ENCODE data around the gene C1QTNF12.

Gene C1QTNF12

DNA sequence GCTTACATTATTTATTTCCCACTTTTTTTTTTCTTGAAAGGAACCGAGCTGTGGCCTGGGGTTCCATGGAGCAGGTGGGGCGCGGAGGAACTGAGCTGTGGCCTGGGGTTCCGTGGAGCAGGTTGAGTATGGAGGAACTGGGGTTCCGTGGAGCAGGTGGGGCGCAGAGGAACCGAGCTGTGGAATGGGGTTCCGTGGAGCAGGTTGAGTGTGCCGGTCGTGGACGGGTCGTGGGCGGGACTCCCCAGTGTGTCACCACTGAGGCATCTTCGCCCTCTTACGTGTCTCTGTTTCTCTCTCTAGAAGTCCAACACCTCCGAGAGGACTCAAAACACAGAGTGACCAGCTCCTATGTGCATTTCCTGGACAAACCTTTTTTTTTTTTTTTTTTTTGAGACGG lies 32.5 kb upstream of the C1QTNF12 start:
- TF ChIP-seq, protein P1, sequence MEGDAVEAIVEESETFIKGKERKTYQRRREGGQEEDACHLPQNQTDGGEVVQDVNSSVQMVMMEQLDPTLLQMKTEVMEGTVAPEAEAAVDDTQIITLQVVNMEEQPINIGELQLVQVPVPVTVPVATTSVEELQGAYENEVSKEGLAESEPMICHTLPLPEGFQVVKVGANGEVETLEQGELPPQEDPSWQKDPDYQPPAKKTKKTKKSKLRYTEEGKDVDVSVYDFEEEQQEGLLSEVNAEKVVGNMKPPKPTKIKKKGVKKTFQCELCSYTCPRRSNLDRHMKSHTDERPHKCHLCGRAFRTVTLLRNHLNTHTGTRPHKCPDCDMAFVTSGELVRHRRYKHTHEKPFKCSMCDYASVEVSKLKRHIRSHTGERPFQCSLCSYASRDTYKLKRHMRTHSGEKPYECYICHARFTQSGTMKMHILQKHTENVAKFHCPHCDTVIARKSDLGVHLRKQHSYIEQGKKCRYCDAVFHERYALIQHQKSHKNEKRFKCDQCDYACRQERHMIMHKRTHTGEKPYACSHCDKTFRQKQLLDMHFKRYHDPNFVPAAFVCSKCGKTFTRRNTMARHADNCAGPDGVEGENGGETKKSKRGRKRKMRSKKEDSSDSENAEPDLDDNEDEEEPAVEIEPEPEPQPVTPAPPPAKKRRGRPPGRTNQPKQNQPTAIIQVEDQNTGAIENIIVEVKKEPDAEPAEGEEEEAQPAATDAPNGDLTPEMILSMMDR (conservative IDR thresholded peaks at IDR 0.05) = no peak
- no peak for TF ChIP-seq ZFX (IDR thresholded peaks at IDR 0.05)
- H3K27ac ChIP-seq = no peak overlapping the region

DNA sequence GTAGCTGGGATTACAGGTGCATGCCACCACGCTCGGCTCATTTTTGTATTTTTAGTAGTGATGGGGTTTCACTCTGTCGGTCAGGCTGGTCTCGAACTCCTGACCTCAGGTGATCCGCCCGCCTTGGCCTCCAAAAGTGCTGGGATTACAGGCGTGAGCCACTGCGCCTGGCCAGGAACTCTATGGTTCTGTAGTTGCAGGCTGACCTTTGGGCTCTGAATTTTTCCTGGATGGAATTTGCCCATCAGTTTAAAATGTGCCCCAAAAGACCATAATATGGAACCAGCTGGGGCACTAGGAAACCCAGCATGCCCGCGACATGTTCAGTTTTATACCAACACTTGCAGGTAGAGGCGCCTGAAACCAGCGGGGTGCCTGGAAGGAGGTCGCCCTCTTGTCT lies 32.1 kb upstream of the C1QTNF12 start:
- no peak overlapping the region for H3K27ac ChIP-seq
- TF ChIP-seq ZFX (IDR thresholded peaks at IDR 0.05) = no peak
- TF ChIP-seq, protein P1 (conservative IDR thresholded peaks at IDR 0.05) = no peak

DNA sequence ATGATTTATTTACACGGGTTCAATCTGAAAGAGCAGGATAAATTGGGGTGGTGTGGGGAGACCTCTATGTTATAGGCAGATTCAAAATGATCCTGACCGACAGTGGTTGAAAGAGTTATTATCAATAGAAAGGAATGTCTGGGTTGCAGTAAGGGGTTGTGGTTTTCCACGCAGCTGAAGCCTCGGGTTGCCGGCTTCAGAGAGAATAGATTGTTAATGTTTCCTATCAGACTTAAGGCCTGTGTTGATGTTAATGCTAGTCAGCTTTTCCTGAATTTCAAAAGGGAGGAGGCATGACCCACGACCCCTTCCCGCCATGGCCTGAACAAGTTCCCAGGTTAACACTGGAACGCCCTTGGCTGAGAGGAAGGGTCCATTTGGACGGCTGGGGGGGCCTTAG lies 29.3 kb upstream of the C1QTNF12 start:
- TF ChIP-seq, protein P1 (conservative IDR thresholded peaks at IDR 0.05) = no peak
- no peak for TF ChIP-seq ZFX (IDR thresholded peaks at IDR 0.05)
- no peak overlapping the region for H3K27ac ChIP-seq

DNA sequence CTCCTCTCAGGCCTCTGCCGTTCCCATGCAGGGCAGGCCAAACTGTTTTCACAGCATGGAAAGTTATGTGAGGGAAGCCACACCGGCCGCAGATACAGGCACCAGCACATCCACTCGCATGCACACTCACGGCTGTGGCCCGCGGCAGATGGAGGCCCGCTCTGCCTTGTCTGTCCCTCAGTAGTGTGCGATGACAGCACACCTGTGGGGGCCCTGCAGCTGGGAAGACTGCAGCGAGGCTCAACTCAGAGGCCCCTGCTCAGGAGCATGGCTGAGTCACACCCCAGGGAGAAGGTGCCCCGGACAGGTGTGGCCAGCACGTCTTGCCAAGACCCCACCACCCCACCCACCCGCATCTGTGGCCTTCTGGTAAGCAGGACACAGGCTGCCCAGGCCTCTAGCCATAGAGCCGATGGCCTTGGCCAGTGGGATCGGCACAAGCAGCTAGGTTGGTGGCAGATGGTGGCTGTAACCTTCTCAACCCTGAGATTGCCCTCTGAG lies 28.5 kb upstream of the C1QTNF12 start:
- peak overlapping the region; percentile 95; the same call in 1 of the 2 replicates for H3K27ac ChIP-seq
- no peak for TF ChIP-seq ZFX (IDR thresholded peaks at IDR 0.05)
- TF ChIP-seq, protein P1 (conservative IDR thresholded peaks at IDR 0.05) = no peak

DNA sequence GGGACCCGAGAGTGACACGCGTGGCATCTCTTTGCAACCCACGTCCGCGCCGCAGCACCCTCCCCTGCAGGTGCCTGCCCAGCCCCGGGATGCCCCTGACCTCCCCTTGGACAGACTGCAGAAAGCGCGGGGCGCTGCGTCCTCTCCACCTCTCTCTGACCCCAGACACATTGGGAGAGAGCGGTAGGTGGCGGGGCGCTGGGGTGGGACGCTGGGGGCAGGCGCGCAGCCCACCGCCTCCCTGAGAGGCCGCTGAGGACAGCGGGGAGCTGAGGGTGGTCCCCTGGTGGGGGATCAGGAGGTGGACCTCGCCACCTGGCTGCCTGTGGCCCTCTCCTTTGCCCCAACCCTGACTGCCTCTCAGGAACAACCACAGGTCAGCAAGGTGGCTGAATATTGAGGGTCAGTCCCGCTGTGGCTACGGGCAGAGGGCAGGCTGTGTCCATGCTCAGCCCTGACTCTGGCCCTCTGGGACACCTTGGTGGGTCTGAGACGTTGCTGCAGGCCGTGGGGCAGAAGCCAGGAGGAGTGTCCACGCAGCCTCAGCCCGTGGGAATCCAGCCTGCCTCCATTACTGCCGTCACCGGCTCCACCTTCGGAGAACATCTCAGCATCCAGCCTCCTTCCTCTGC lies 27.9 kb upstream of the C1QTNF12 start:
- peak overlapping the region; percentile 95 for H3K27ac ChIP-seq
- TF ChIP-seq, protein P1 (conservative IDR thresholded peaks at IDR 0.05) = no peak
- no peak for TF ChIP-seq ZFX (IDR thresholded peaks at IDR 0.05)

DNA sequence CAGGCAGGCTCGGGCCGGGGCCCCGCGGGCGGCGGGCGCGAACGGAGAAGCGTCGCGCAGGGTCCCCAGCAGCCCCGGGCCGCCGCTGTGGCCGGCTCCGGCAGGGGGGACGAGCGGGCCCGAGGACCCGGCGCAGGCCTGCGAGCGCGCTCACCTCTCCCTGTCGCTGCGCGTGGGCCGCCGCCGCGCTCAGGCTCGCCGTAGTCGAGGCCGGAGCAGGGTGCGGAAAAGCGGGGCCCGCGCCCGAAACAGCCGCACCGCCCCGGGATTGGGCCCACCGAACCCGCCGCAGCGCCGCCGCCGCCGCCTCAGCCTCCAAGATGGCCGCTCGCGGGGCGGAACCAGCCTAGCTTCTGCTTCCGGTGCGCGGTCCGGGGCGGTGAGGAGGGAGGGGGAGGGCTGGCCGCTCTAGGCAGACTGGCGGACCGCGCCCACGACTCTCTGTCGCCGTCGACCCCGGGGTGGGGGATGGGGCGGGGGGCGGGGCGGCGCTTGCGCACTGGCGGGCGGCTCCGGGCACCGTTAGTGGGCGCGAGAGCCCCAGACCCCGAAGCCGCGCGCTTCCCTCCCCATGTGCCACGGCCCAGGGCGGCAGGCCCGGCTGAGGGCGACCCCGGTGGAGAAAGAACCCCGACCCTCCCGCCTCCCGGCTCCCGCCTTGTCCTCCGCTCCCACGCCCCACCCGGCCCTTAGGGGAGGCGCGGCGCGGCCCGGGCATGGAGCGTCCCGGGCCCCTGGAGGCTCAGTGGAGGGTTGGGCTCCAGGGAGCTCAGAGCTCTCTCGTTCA lies 27.2 kb upstream of the C1QTNF12 start, which contains the start of gene UBE2J2:
Gene UBE2J2, minus strand, starts transcription at position 343 of the 787 bp plus-strand sequence. CDS start 5,862 bp downstream, outside the sequence.
- TF ChIP-seq, protein P1 (conservative IDR thresholded peaks at IDR 0.05) = no peak
- peak; percentile 98 for TF ChIP-seq ZFX (IDR thresholded peaks at IDR 0.05)
- peak within 1 kb of the TSS; percentile 95 for H3K27ac ChIP-seq

DNA sequence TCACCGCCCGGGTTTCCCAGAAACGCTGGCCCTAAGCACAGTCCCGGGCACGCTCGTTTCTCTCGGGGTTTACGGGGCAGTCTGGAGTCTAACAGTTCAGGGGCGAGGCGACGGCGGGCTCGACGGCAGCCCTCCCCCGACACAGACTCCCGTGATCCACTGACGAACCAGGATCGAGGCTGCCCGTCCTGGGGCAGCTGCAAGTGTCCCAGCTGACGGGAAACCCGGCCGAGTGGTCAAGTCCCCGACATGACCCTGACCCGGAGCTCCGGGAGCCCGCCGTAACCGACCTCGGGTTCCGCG lies 26.6 kb upstream of the C1QTNF12 start:
- TF ChIP-seq, protein P1 (conservative IDR thresholded peaks at IDR 0.05) = no peak
- no peak for TF ChIP-seq ZFX (IDR thresholded peaks at IDR 0.05)
- H3K27ac ChIP-seq = peak overlapping the region; percentile 95

All from C4-2B (cell line).